Measurements from ENCODE around the gene TBC1D1. TPM values are rescaled to one million over a fixed set of nuclear protein-coding genes. Genes with fewer than 3 reads are reported as not detected.

Gene TBC1D1
- total RNA-seq, 1 experiment from 2014 or later = 28.5 TPM

DNA sequence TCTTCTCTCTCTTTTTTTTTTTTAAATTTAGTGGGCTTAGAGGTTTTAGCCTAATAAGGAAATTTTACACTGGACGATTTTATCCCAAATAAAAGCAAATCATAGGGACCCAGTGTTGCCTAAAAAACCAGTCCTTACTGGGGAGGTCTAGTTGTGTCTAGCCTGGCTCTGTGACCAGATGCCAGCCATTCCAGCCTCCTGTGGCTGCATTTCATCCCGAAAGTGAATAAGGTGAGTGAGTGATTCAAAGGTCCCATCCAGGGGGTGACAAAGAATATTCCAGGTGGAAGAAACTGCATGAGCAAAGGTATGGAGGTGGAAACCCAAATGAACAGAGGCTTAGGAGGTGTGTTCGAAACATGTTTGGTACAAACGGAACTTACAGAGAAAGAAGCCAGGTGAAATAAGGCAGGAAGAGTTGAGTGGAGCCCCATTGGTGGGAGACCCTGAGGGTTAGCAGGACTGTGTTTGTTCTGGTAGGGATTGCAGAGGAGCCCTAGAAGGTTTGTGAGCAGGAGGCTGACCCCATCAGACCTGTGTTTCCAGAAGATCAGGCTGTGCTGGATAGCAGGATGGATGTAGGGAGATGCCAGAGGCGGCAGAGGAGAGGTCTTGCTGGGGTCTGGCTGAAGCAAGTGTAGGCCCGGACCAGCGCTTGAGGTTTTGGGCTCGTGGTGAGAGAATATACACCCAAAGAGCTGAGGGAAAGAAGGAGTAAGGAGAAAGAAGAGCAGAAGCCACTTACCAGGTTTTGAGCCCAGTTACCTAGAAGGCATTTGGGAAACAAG, 100.9 kb downstream of the TBC1D1 start:
- no peak overlapping the region for H3K4me3 Mint-ChIP-seq (ENCODE audit: unreplicated experiment)

DNA sequence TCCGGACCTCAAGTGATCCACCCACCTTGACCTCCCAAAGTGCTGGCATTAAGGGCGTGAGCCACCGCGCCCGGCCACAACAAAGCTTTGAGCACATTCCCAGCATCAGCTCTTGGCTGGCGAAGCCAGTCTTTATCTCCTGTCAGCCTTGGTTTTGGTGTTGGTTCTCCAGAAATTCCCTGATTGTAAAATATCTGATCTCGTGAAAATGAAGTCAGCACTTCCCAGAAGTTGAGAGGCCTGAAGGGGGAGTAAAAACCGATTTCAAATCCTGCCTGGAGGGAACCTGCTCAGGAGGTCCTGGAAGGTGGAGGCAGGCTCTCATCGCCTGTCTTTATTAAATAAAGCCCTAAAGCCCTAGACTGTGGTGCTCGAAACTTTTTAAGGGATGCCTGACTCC, 102.9 kb downstream of the TBC1D1 start:
- no TSS peak for BruUV-seq (replicated peaks)

More for the DNA sequence above, 100.9 kb downstream of the TBC1D1 start:
- H3K36me3 Mint-ChIP-seq (ENCODE audit: insufficient read depth, unreplicated experiment) = peaks cover 6% of the 10 kb centered on the region
- H3K9me3 Mint-ChIP-seq (ENCODE audit: unreplicated experiment) = peaks cover 10% of the 10 kb centered on the region
- Histone ChIP-seq H3K4me1 (peaks cover 22% of the 10 kb centered on the region), H3K9me3 (no peaks in the 10 kb centered on the region), H3K27me3 (replicated peaks; ENCODE audit: control insufficient read depth, insufficient read depth, low read length) (no peaks in the 10 kb centered on the region), H3K36me3 (ENCODE audit: control insufficient read depth, insufficient read depth, low read length) (no peaks in the 10 kb centered on the region), H3K4me3 (ENCODE audit: low read depth, low read length) (no peak overlapping the region)
- TF ChIP-seq, protein P1, sequence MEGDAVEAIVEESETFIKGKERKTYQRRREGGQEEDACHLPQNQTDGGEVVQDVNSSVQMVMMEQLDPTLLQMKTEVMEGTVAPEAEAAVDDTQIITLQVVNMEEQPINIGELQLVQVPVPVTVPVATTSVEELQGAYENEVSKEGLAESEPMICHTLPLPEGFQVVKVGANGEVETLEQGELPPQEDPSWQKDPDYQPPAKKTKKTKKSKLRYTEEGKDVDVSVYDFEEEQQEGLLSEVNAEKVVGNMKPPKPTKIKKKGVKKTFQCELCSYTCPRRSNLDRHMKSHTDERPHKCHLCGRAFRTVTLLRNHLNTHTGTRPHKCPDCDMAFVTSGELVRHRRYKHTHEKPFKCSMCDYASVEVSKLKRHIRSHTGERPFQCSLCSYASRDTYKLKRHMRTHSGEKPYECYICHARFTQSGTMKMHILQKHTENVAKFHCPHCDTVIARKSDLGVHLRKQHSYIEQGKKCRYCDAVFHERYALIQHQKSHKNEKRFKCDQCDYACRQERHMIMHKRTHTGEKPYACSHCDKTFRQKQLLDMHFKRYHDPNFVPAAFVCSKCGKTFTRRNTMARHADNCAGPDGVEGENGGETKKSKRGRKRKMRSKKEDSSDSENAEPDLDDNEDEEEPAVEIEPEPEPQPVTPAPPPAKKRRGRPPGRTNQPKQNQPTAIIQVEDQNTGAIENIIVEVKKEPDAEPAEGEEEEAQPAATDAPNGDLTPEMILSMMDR (IDR thresholded peaks at IDR 0.05; ENCODE audit: insufficient read depth in 1 of 2, low read depth in 1 of 2, low read length in 1 of 2, severe bottlenecking in 1 of 2, unreplicated experiment in 1 of 2) = no peak
- POLR2A ChIA-PET = no interaction called here
- H3K4me1 Mint-ChIP-seq (ENCODE audit: low read depth, unreplicated experiment) = peaks cover 26% of the 10 kb centered on the region
- no TSS peak for BruUV-seq (replicated peaks)
- H3K27ac Mint-ChIP-seq (ENCODE audit: unreplicated experiment) = peak overlapping the region; percentile 79
- intact Hi-C loops (cut with micrococcal nuclease; ENCODE audit: unreplicated experiment) = no loop called here
- no peaks in the 10 kb centered on the region for H3K27me3 Mint-ChIP-seq (ENCODE audit: insufficient read depth, unreplicated experiment)
- CTCF ChIA-PET = no interaction called here
- no peak for DNase-seq

DNA sequence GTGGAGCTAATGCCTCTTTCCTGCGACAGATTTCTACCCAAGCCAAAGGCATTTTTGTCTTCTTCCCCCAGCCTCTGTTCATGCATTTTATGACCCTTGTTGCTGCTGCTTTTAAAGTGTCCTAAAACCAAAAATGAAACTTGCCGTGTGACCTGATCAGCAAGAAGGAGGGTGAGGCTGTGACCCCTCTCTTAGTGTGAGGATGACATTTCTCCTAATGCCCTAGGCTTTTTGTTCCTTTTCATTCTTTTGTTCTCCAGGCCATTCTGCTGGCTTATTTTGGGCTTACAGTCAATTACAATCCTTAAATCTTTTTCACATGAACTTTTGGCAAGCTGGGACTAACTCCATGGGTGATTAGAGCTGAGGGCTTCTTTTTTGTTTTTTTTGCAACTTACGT, 103.7 kb downstream of the TBC1D1 start:
- BruUV-seq (replicated peaks) = no TSS peak
- no peak for DNase-seq
- no peaks in the 10 kb centered on the region for H3K9me3 ChIP-seq
- H3K4me3 Mint-ChIP-seq (ENCODE audit: unreplicated experiment) = no peak overlapping the region
- intact Hi-C loops (cut with micrococcal nuclease; ENCODE audit: unreplicated experiment) = no loop called here
- peaks cover 14% of the 10 kb centered on the region for H3K4me1 Mint-ChIP-seq (ENCODE audit: low read depth, unreplicated experiment)
- H3K4me3 ChIP-seq (ENCODE audit: low read depth, low read length) = no peak overlapping the region
- H3K27ac Mint-ChIP-seq (ENCODE audit: unreplicated experiment) = no peak overlapping the region
- CTCF ChIA-PET = no interaction called here
- POLR2A ChIA-PET = no interaction called here
- TF ChIP-seq, protein P1 (IDR thresholded peaks at IDR 0.05; ENCODE audit: insufficient read depth in 1 of 2, low read depth in 1 of 2, low read length in 1 of 2, severe bottlenecking in 1 of 2, unreplicated experiment in 1 of 2) = no peak
- H3K36me3 ChIP-seq (ENCODE audit: control insufficient read depth, insufficient read depth, low read length) = no peaks in the 10 kb centered on the region
- no peaks in the 10 kb centered on the region for H3K27me3 ChIP-seq (replicated peaks; ENCODE audit: control insufficient read depth, insufficient read depth, low read length)
- H3K27me3 Mint-ChIP-seq (ENCODE audit: insufficient read depth, unreplicated experiment) = no peaks in the 10 kb centered on the region
- H3K4me1 ChIP-seq = peaks cover 4% of the 10 kb centered on the region
- peaks cover 6% of the 10 kb centered on the region for H3K36me3 Mint-ChIP-seq (ENCODE audit: insufficient read depth, unreplicated experiment)
- H3K9me3 Mint-ChIP-seq (ENCODE audit: unreplicated experiment) = peaks cover 10% of the 10 kb centered on the region

More for the DNA sequence above, 102.9 kb downstream of the TBC1D1 start:
- peaks cover 10% of the 10 kb centered on the region for H3K9me3 Mint-ChIP-seq (ENCODE audit: unreplicated experiment)
- DNase-seq = no peak
- TF ChIP-seq, protein P1 (IDR thresholded peaks at IDR 0.05; ENCODE audit: insufficient read depth in 1 of 2, low read depth in 1 of 2, low read length in 1 of 2, severe bottlenecking in 1 of 2, unreplicated experiment in 1 of 2) = no peak
- H3K27me3 Mint-ChIP-seq (ENCODE audit: insufficient read depth, unreplicated experiment) = no peaks in the 10 kb centered on the region
- CTCF ChIA-PET = no interaction called here
- H3K36me3 Mint-ChIP-seq (ENCODE audit: insufficient read depth, unreplicated experiment) = peaks cover 6% of the 10 kb centered on the region
- Histone ChIP-seq H3K4me1 (peaks cover 12% of the 10 kb centered on the region), H3K36me3 (ENCODE audit: control insufficient read depth, insufficient read depth, low read length) (no peaks in the 10 kb centered on the region), H3K9me3 (no peaks in the 10 kb centered on the region), H3K4me3 (ENCODE audit: low read depth, low read length) (no peak overlapping the region), H3K27me3 (replicated peaks; ENCODE audit: control insufficient read depth, insufficient read depth, low read length) (no peaks in the 10 kb centered on the region)
- POLR2A ChIA-PET = no interaction called here
- no peak overlapping the region for H3K4me3 Mint-ChIP-seq (ENCODE audit: unreplicated experiment)
- peaks cover 21% of the 10 kb centered on the region for H3K4me1 Mint-ChIP-seq (ENCODE audit: low read depth, unreplicated experiment)
- H3K27ac Mint-ChIP-seq (ENCODE audit: unreplicated experiment) = no peak overlapping the region
- intact Hi-C loops (cut with micrococcal nuclease; ENCODE audit: unreplicated experiment) = no loop called here

Data from Caco-2 (cell line).